NT2/D1 (cell line): ENCODE results near the gene POGZ.

Source experiments
- DNase-seq: peaks from one replicate; pipeline ENCODE4 v3.0.0-alpha.2; 2011; ENCODE audit warnings: low read depth, low spot score
- H3K27me3 ChIP-seq: 2 replicates; pipeline ENCODE4 v1.6.0; 2011; ENCODE audit warnings: mild to moderate bottlenecking; ENCODE audit not compliant: insufficient read length, insufficient read depth
- H3K36me3 ChIP-seq: 2 replicates; pipeline ENCODE4 v1.6.1; 2011; ENCODE audit warnings: mild to moderate bottlenecking, low read length, mixed read lengths; ENCODE audit not compliant: insufficient read depth, insufficient read length
- H3K4me1 ChIP-seq: 2 replicates; pipeline ENCODE4 v1.5.1; 2011; ENCODE audit not compliant: insufficient read depth, insufficient read length
- H3K4me3 ChIP-seq: 2 replicates; pipeline ENCODE4 v1.5.1; 2011; ENCODE audit warnings: low read depth; ENCODE audit not compliant: insufficient read length
- H3K9ac ChIP-seq: 2 replicates; pipeline ENCODE4 v1.6.0; 2011; ENCODE audit warnings: low read depth; ENCODE audit not compliant: insufficient read length
- H3K9me3 ChIP-seq: 2 replicates; pipeline ENCODE4 v1.5.1; 2011; ENCODE audit warnings: mild to moderate bottlenecking, low read length; ENCODE audit not compliant: insufficient read depth
- SUZ12 ChIP-seq: IDR thresholded peaks from 2 replicates; pipeline ENCODE4 v1.6.1; 2011; ENCODE audit not compliant: insufficient read length, insufficient read depth; ENCODE audit errors: extremely low read depth
- YY1 ChIP-seq: IDR thresholded peaks from 2 replicates; pipeline ENCODE4 v1.6.1; 2011; ENCODE audit not compliant: insufficient read length, insufficient read depth
- ZNF274 ChIP-seq: IDR thresholded peaks from 2 replicates; pipeline ENCODE4 v1.6.1; 2011; ENCODE audit warnings: mild to moderate bottlenecking, low read depth, low read length

Gene POGZ

DNA sequence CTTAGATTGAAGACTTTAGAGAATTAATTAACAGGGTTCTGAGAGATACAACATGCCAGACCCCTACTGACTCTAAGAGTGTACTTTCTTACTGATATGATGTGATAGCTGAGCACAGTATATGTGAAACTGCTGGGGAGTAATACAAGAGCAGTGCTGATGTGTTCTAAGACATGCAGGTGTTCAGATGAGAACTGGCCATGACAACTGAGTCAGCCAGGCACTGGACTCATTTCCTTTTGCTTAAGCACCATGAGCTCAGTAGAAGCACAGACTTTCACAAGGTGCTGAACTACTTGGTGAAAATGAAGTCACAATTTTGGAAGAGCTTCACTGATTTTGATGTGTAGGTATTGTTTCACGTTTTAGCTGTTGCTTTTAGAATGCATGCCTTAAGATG, 15.9 kb upstream of the POGZ start:
- H3K4me3 ChIP-seq: no peak overlapping the region
- TF ChIP-seq ZNF274 (no peak), SUZ12 (no peak)
- H3K4me1 ChIP-seq: no peaks in the 10 kb centered on the region
- H3K36me3 ChIP-seq: no peaks in the 10 kb centered on the region
- DNase-seq: no peak
- H3K9ac ChIP-seq: no peak overlapping the region
- no peaks in the 10 kb centered on the region for H3K9me3 ChIP-seq
- no peaks in the 10 kb centered on the region for H3K27me3 ChIP-seq

DNA sequence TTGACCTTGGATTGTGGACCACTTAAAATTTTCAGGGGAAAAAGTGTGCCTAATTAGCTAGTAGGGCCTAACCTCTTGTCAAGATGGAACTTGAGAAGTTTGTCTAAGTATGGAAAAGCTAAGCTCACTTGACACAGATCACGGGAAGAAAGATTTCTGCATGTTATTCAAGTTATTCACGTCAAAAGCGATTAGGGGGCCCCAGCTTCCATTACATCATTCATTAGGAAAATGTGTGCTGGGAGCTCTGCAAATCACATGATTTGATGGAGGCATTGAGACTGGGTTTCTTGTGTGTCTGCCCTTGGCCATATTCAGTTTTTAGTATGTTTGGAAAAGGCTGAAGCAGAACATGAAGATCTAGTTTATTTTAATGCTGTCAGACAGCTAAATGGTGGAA, 15.5 kb upstream of the POGZ start:
- Histone ChIP-seq H3K36me3 (no peaks in the 10 kb centered on the region), H3K27me3 (no peaks in the 10 kb centered on the region), H3K4me1 (no peaks in the 10 kb centered on the region), H3K4me3 (no peak overlapping the region), H3K9me3 (no peaks in the 10 kb centered on the region), H3K9ac (no peak overlapping the region)
- TF ChIP-seq YY1: no peak
- no peak for TF ChIP-seq ZNF274
- no peak for TF ChIP-seq SUZ12
- no peak for DNase-seq

DNA sequence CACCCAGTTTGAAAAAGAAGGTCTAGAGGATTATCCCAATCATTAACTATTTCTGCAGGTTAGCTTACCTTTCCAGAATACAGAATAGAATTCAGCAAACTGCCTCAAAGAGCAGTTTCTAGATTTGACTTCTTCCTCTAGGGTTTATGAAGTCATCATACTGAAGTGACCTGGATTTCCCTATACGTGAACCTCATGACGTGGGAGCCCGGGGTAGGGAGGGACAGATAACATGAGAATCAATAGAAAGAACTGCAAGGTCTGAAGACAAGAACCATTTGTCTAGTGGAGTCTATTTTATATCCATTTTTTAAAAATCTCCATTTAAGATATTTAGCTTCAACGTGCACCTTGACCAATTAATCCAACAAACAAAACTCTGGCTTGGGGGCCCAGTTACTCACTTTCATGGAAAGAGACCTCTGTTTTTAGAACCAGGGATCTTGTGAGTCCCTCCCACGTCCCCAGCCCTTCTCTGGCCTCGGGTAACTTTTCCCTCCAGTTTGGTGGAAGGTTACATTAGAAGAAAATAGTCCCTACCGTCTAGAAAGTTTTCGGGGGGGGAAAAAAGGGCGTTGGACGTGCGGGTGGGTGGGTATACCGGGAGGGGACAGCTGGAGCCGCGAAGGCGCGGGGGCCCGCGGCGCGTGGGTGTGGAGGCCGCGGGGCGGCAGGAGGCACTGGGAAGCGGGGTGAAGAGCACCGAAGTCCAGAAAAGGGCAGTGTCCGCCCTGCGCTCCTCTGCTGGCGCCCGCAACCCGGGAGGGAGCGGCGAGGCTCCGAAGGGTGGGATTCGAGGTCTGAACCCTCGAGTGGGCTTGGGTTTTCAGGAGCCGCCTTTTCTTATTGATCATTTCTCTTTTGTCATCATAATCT, 13.8 kb upstream of the POGZ start:
- Histone ChIP-seq H3K9me3 (no peaks in the 10 kb centered on the region), H3K27me3 (no peaks in the 10 kb centered on the region), H3K36me3 (no peaks in the 10 kb centered on the region), H3K4me3 (no peak overlapping the region), H3K4me1 (no peaks in the 10 kb centered on the region), H3K9ac (no peak overlapping the region)
- TF ChIP-seq ZNF274 (no peak), YY1 (no peak), SUZ12 (no peak)
- DNase-seq: no peak

DNA sequence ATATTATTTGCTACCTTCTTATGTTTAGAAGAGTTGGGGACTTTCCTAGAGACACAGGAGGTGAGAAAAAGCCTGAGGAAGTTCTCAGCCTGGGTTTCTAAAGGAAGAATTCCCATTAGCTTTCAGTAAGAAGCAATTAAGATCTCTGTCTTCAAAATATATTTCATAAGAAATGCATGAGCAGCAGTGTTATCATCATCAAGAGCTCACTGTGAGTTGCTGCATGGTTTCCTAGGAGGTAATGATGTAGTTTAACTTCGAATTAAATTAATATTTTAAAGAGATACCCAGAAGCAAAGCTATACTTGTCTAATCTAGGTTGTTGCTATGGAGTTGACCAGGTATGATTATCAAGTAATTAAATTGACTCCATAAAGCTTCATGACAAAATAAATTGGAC, 5.7 kb upstream of the POGZ start:
- Histone ChIP-seq H3K9ac (no peak overlapping the region), H3K9me3 (no peaks in the 10 kb centered on the region), H3K4me1 (no peaks in the 10 kb centered on the region), H3K27me3 (no peaks in the 10 kb centered on the region), H3K36me3 (no peaks in the 10 kb centered on the region), H3K4me3 (no peak overlapping the region)
- DNase-seq: no peak
- no peak for TF ChIP-seq ZNF274
- no peak for TF ChIP-seq SUZ12
- no peak for TF ChIP-seq YY1

DNA sequence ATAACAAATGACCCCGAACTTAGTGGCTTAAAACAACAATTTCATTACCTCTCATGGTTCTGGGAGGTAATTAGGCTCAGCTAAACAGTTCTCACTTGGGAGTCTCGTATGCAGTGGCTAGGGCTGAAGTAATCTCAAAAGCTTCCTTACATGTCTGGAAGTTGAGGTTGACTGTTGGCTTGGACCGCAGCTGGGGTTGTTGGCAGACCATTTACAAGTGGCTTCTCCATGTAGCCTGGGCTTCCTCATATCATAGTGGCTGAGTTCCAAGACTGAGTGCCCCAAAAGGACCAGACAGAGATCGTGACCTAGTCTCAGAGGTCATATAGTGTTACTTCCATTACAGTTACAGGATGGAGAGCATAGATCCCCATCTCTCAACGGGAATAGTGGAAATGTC, 2.4 kb upstream of the POGZ start:
- Histone ChIP-seq H3K36me3 (no peaks in the 10 kb centered on the region), H3K4me3 (no peak overlapping the region), H3K4me1 (no peaks in the 10 kb centered on the region), H3K9ac (no peak overlapping the region), H3K27me3 (no peaks in the 10 kb centered on the region), H3K9me3 (no peaks in the 10 kb centered on the region)
- DNase-seq: no peak
- TF ChIP-seq YY1 (no peak), ZNF274 (no peak), SUZ12 (no peak)

DNA sequence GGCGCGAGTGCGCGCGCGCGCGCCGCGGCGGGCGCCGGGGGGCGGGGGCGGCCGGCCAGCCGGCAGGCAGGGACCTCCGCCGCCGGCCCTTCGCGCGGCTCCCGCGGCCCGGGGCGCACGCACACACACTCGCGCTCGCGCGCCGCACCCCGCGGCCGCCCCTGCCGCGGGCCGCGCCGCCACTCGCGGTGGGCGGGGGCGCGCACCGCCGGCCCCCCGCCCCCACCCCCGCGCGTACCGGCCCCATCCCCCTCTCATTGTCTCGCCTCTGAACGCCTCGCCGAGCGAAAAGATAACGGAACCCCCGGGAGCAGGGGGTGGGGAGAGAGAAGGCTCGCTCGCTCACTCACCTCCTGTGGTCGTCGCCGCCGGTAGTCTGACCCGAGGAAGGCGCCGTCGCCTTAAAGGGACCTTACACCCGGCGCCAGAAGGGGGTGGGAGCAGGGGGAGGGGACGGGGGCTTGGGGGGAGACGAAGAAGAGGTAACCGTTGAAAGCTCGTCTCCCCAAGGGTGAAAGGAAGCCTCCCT, 428 bp downstream of the POGZ start:
- Histone ChIP-seq H3K9ac (peak overlapping the region; percentile 53), H3K4me3 (peak overlapping the region; percentile 39), H3K9me3 (no peaks in the 10 kb centered on the region), H3K36me3 (peaks cover 5% of the 10 kb centered on the region), H3K4me1 (no peaks in the 10 kb centered on the region), H3K27me3 (no peaks in the 10 kb centered on the region)
- no peak for TF ChIP-seq SUZ12
- no peak for TF ChIP-seq YY1
- TF ChIP-seq ZNF274: no peak
- peak; percentile 50 for DNase-seq

DNA sequence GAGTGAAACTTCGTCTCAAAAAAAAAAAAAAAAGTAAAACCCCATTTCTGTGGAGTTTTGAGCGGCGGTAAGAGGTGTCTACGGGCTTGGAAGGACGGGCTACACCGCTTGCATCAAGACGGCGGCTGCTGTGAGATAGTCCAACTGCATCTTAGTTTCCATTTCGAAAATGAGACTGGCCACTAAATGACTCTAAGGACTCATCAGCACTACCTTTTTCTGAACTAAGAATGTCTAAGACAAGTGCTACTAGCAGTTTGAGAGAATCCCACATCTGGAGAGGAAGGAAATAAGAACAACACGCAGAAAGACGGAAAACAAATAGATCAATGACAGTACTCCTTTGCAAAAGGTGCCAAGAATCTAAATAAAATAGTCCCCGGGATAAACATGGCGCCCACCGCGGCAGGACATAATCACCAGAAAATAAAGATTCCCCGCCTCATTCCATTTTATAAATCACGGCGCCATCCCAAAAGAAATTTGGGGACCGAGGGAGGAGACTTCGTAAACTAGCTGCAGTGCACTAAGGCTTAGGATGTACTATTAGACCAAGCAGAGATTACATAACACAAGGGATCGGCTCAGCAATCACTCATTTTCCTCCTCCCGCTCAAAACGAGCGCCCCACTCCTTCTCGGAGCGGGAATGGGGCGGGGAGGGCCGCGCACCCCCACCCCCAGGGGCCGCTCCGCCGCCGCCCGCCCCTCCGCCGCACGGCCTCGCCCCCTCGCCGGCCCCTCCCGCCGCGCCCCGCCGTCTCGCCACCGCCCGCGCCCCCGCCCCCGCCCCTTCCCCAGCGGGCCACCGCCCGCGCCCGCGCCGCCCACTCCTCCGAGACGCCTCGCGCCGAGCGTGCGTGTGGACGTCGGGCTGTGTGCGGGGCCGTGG, 1.1 kb downstream of the POGZ start:
- H3K4me1 ChIP-seq: no peaks in the 10 kb centered on the region
- DNase-seq: peak; percentile 47
- H3K4me3 ChIP-seq: peak overlapping the region; percentile 62
- H3K36me3 ChIP-seq: peaks cover 5% of the 10 kb centered on the region
- H3K27me3 ChIP-seq: no peaks in the 10 kb centered on the region
- no peaks in the 10 kb centered on the region for H3K9me3 ChIP-seq
- peak overlapping the region; percentile 73 for H3K9ac ChIP-seq
- TF ChIP-seq SUZ12: no peak
- TF ChIP-seq ZNF274: no peak
- peak; percentile 69 for TF ChIP-seq YY1
